Epithelial cell of proximal tubule (primary cell): ENCODE results near the gene KIAA0040. TPM values are rescaled to one million over a fixed set of nuclear protein-coding genes. Genes with fewer than 3 reads are reported as not detected.
A peak's percentile ranks its signal among the peaks of the same experiment; 100 is the strongest.

Source experiments
- DNase-seq: peaks from one replicate; pipeline ENCODE4 v3.0.0-alpha.2; 2011; ENCODE audit warnings: low read depth
- H3K4me3 ChIP-seq: 2 replicates; pipeline ENCODE4 v1.5.1; 2011; ENCODE audit warnings: low read depth, mild to moderate bottlenecking, low read length
- CTCF ChIP-seq: conservative IDR thresholded peaks from 2 replicates; pipeline ENCODE4 v1.5.1; 2012; ENCODE audit warnings: low read depth, mild to moderate bottlenecking, low read length
- total RNA-seq: library from RNA; depleted of rRNA; stranded (reverse); fragments of >200 nt; gene quantifications from 2 replicates; pipeline ENCODE4 v1.2.3, GENCODE V29; 2015

The KIAA0040 gene
- total RNA-seq, 1 donor from 2014 or later: 4.2 TPM

GRCh38 chr1:175221557-175222175, 29.1 kb upstream of the KIAA0040 start:
- TF ChIP-seq CTCF: peak; percentile 68
- no peak overlapping the region for H3K4me3 ChIP-seq
- DNase-seq: peak; percentile 80

GRCh38 chr1:175220853-175221556, 28.4 kb upstream of the KIAA0040 start:
- no peak for DNase-seq
- no peak for TF ChIP-seq CTCF

GRCh38 chr1:175219774-175220173, 27.2 kb upstream of the KIAA0040 start:
- H3K4me3 ChIP-seq: no peak overlapping the region
- no peak for TF ChIP-seq CTCF
- no peak for DNase-seq

More at GRCh38 chr1:175220853-175221556, 28.4 kb upstream of the KIAA0040 start:
- H3K4me3 ChIP-seq: no peak overlapping the region

- DNase-seq: no peak
- no peak for TF ChIP-seq CTCF
- no peak overlapping the region for H3K4me3 ChIP-seq
Measured at GRCh38 chr1:175218786-175219434, 26.3 kb upstream of the KIAA0040 start.

GRCh38 chr1:175217721-175218531, 25.4 kb upstream of the KIAA0040 start:
- no peak overlapping the region for H3K4me3 ChIP-seq
- DNase-seq: no peak
- TF ChIP-seq CTCF: no peak

- no peak for TF ChIP-seq CTCF
- H3K4me3 ChIP-seq: no peak overlapping the region
- DNase-seq: no peak
Measured at GRCh38 chr1:175216444-175216843, 23.9 kb upstream of the KIAA0040 start.
